ENCODE measurements around the gene GPR25. TPM values are rescaled to one million over a fixed set of nuclear protein-coding genes. Genes with fewer than 3 reads are reported as not detected.

Gene GPR25
- total RNA-seq, 1 donor from 2014 or later: 1.6 TPM

GRCh38 chr1:200837931-200838571 lies 34.7 kb upstream of the GPR25 start:
- Mint-ChIP-seq H3K27me3 (no peaks in the 10 kb centered on the region), H3K27ac (no peak overlapping the region), H3K9me3 (no peaks in the 10 kb centered on the region), H3K4me3 (no peak overlapping the region), H3K36me3 (ENCODE audit: low read depth) (no peaks in the 10 kb centered on the region), H3K4me1 (no peaks in the 10 kb centered on the region)
- TF ChIP-seq, protein P1, sequence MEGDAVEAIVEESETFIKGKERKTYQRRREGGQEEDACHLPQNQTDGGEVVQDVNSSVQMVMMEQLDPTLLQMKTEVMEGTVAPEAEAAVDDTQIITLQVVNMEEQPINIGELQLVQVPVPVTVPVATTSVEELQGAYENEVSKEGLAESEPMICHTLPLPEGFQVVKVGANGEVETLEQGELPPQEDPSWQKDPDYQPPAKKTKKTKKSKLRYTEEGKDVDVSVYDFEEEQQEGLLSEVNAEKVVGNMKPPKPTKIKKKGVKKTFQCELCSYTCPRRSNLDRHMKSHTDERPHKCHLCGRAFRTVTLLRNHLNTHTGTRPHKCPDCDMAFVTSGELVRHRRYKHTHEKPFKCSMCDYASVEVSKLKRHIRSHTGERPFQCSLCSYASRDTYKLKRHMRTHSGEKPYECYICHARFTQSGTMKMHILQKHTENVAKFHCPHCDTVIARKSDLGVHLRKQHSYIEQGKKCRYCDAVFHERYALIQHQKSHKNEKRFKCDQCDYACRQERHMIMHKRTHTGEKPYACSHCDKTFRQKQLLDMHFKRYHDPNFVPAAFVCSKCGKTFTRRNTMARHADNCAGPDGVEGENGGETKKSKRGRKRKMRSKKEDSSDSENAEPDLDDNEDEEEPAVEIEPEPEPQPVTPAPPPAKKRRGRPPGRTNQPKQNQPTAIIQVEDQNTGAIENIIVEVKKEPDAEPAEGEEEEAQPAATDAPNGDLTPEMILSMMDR (IDR thresholded peaks at IDR 0.05): no peak
- CTCF ChIA-PET: interaction anchor here (1.2 to 3.6 kb wide), 5 partner anchors 12 to 279 kb away, joined by 3 to 14 read pairs (median 4); no protein-coding TSS in a partner anchor
- ATAC-seq (ENCODE audit: low read depth) (no peak), DNase-seq (no peak)
- intact Hi-C loops (cut with micrococcal nuclease): loop anchor here (1.0 kb wide), 2 partner anchors 216 to 279 kb away; no protein-coding TSS in a partner anchor
- POLR2A ChIA-PET: no interaction called here

DNA sequence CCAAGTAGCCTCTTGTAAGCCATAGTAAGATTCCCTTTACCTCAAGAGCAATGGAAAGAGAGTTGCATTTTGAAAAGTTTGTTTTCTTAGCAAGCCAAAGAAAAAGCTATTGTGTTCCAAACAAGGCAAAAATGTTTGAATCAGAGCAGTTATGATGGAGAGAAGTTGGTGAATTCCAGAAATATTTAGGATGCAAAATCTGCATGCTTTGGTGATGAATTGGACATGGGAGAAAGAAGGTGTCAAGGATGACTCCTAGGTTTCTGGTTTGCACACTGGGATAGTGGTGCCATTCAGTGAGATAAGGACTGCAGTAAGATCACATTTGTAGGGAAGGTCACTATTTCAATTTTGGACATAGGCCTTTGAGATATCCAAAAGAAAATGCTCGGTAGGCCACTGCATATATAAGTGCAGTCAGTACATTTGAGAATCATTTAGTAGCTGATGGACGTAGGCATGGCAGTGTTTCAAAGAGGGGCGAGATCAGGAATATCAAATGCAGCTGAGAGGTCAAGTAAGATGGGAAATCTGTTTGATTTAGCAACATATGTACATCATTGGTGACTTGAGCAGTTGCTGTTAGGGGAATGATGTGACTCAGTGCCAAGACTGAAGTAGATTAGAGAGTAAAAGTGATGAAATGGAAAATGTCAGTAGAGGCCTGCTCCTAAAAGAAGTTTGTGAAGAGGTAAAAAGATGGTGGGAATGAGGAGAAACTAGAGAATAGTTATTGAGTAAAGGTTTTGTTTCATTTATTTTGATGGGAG lies 33.9 kb upstream of the GPR25 start:
- DNase-seq (no peak), ATAC-seq (ENCODE audit: low read depth) (no peak)
- Mint-ChIP-seq H3K36me3 (ENCODE audit: low read depth) (no peaks in the 10 kb centered on the region), H3K27me3 (no peaks in the 10 kb centered on the region), H3K27ac (no peak overlapping the region), H3K9me3 (no peaks in the 10 kb centered on the region), H3K4me3 (no peak overlapping the region), H3K4me1 (no peaks in the 10 kb centered on the region)
- intact Hi-C loops (cut with micrococcal nuclease): loop anchor here (1.0 kb wide), 2 partner anchors 217 to 280 kb away; no protein-coding TSS in a partner anchor
- ChIA-PET POLR2A (no interaction called here), CTCF (interaction anchor here (0.6 to 1.4 kb wide), 5 partner anchors 9 to 282 kb away, joined by 3 to 4 read pairs (median 3); no protein-coding TSS in a partner anchor)
- TF ChIP-seq, protein P1 (IDR thresholded peaks at IDR 0.05): no peak

GRCh38 chr1:200845360-200845759 lies 27.4 kb upstream of the GPR25 start:
- Mint-ChIP-seq H3K36me3 (ENCODE audit: low read depth) (no peaks in the 10 kb centered on the region), H3K27ac (no peak overlapping the region), H3K4me3 (no peak overlapping the region), H3K9me3 (no peaks in the 10 kb centered on the region), H3K4me1 (no peaks in the 10 kb centered on the region), H3K27me3 (no peaks in the 10 kb centered on the region)
- ATAC-seq (ENCODE audit: low read depth) (no peak), DNase-seq (no peak)
- TF ChIP-seq, protein P1 (IDR thresholded peaks at IDR 0.05): no peak
- ChIA-PET POLR2A (no interaction called here), CTCF (no interaction called here)
- intact Hi-C loops (cut with micrococcal nuclease): no loop called here

DNA sequence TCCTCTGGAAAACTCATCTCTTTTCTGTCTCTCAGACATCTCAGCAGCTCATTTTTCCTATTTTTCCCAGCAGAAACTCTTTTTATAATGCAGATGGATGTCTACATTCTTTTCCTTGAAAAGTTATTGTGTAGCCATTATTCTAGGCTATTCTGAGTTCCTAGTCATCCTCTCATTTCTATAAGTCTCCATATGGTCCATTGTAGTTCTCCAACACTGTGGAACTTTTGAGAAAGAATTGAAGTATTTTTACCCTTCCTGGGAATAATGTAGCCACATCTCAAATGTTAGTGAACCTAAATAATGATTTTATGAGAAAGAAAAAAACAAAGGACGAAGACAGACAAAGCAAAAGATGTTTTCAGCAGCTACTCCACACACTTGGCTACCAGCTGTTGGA lies 26.4 kb upstream of the GPR25 start:
- no peak overlapping the region for H3K4me3 Mint-ChIP-seq
- ChIA-PET CTCF (no interaction called here), POLR2A (interaction anchor here (0.6 kb wide), 1 partner anchor 224 kb away, joined by 4 read pairs; no protein-coding TSS in a partner anchor)
- ATAC-seq (ENCODE audit: low read depth) (no peak), DNase-seq (no peak)
- intact Hi-C loops (cut with micrococcal nuclease): no loop called here
- TF ChIP-seq, protein P1 (IDR thresholded peaks at IDR 0.05): no peak
- H3K9me3 Mint-ChIP-seq: no peaks in the 10 kb centered on the region
- H3K27me3 Mint-ChIP-seq: no peaks in the 10 kb centered on the region
- H3K27ac Mint-ChIP-seq: no peak overlapping the region
- no peaks in the 10 kb centered on the region for H3K36me3 Mint-ChIP-seq (ENCODE audit: low read depth)
- H3K4me1 Mint-ChIP-seq: no peaks in the 10 kb centered on the region

- no peaks in the 10 kb centered on the region for H3K27me3 Mint-ChIP-seq
- ATAC-seq (ENCODE audit: low read depth): no peak
- DNase-seq: no peak
- no peaks in the 10 kb centered on the region for H3K9me3 Mint-ChIP-seq
- ChIA-PET POLR2A (no interaction called here), CTCF (no interaction called here)
- intact Hi-C loops (cut with micrococcal nuclease): no loop called here
- H3K27ac Mint-ChIP-seq: no peak overlapping the region
- no peaks in the 10 kb centered on the region for H3K36me3 Mint-ChIP-seq (ENCODE audit: low read depth)
- H3K4me1 Mint-ChIP-seq: no peaks in the 10 kb centered on the region
- TF ChIP-seq, protein P1 (IDR thresholded peaks at IDR 0.05): no peak
- no peak overlapping the region for H3K4me3 Mint-ChIP-seq
Measured at GRCh38 chr1:200849430-200849829, 23.4 kb upstream of the GPR25 start.

All from activated B cell treated with CpG ODN at 0.5 μM for 24 hours (primary cell).